HepG2 (cell line): Measurements from ENCODE around the gene GSAP. TPM values are rescaled to one million over a fixed set of nuclear protein-coding genes. Genes with fewer than 3 reads are reported as not detected.

Experiments used
- ATAC-seq: fragments of 200-7000 bp; cut with Tn5 transposase; 3 replicates; pipeline ENCODE4 v1.9.1; 2020; ENCODE audit warnings: mild to moderate bottlenecking, moderate library complexity
- BruUV-seq: library from RNA; stranded (reverse); fragments of 400-500 nt; replicated peaks from 2 replicates; lab custom pipeline; 2021; lab: Mats Ljungman, UMichigan
- CTCF ChIA-PET: fragments of 300-600 bp; formaldehyde crosslinking; extraction: SDS; loops from one replicate; lab custom pipeline; 2021; ENCODE audit warnings: low total read pairs, inconsistent platforms, low intra/inter-chr PET ratio; lab: Yijun Ruan, JAX
- POLR2A ChIA-PET: fragments of 350-600 bp; sonication (Branson Sonifier 250); formaldehyde crosslinking; loops from one replicate; lab custom pipeline; 2020; ENCODE audit warnings: antibody characterized with exemption, inconsistent platforms; lab: Yijun Ruan, JAX
- DNase-seq: peaks from one replicate; pipeline ENCODE4 v3.0.0-alpha.2; 2015; ENCODE audit warnings: low spot score
- FAIRE-seq: peaks from 3 replicates; lab custom pipeline; 2011; peaks lifted over from hg19 to GRCh38; lab: Jason Lieb, UNC
- H2AFZ ChIP-seq: one replicate; pipeline ENCODE4 v1.6.1; 2011; ENCODE audit warnings: low read length, inconsistent platforms
- H3K27ac ChIP-seq: fragments of 300-600 bp; 3 replicates; pipeline ENCODE4 v1.8.0; 2011; ENCODE audit warnings: mixed run types, mild to moderate bottlenecking, mixed read lengths, low read length, inconsistent platforms; ENCODE audit not compliant: insufficient read depth; ENCODE audit errors: extremely low read length
- H3K27me3 ChIP-seq, 2 experiments: fragments of 200-600 bp in 1 of 2; 2 replicates in 1 of 2; 3 replicates in 1 of 2; pipeline versions ENCODE4 v1.6.0 to v1.8.0; 2011; ENCODE audit warnings: low read length in 2 of 2, mild to moderate bottlenecking in 2 of 2, moderate library complexity in 2 of 2, inconsistent platforms in 1 of 2; ENCODE audit not compliant: insufficient read depth in 2 of 2, control insufficient read depth in 1 of 2
- H3K36me3 ChIP-seq, 2 experiments: fragments of 200-600 bp in 1 of 2; replicated peaks in 1 of 2; 2 replicates in 1 of 2; 3 replicates in 1 of 2; pipeline versions ENCODE4 v1.5.1 to v1.8.0; 2011; ENCODE audit warnings: low read length in 2 of 2, inconsistent platforms in 1 of 2; ENCODE audit not compliant: insufficient read depth in 2 of 2, control insufficient read depth in 1 of 2
- H3K4me1 ChIP-seq: 2 replicates; pipeline ENCODE4 v1.5.1; 2012; ENCODE audit warnings: low read length, inconsistent platforms; ENCODE audit not compliant: insufficient read depth
- H3K4me2 ChIP-seq: 2 replicates; pipeline ENCODE4 v1.6.0; 2011; ENCODE audit warnings: low read depth, low read length, inconsistent platforms
- H3K4me3 ChIP-seq, 3 experiments: fragments of 200-600 bp in 1 of 3; sonication (generic), shearing (Covaris generic) in 1 of 3; replicated peaks in 1 of 3; 2 replicates each; pipeline ENCODE4 v1.5.1; 2011 to 2016; ENCODE audit warnings: low read length in 3 of 3, inconsistent platforms in 2 of 3, low read depth in 2 of 3, mild to moderate bottlenecking in 2 of 3, control low read depth in 1 of 3, mixed read lengths in 1 of 3; ENCODE audit not compliant: insufficient read depth in 1 of 3
- H3K79me2 ChIP-seq: one replicate; pipeline ENCODE4 v1.6.1; 2011; ENCODE audit warnings: low read length, inconsistent platforms; ENCODE audit not compliant: insufficient read depth
- H3K9ac ChIP-seq: 2 replicates; pipeline ENCODE4 v1.6.0; 2011; ENCODE audit warnings: mild to moderate bottlenecking, low read depth, low read length, inconsistent platforms; ENCODE audit not compliant: insufficient read depth
- H3K9me3 ChIP-seq: 2 replicates; pipeline ENCODE4 v1.5.1; 2012; ENCODE audit warnings: mild to moderate bottlenecking, low read length
- H4K20me1 ChIP-seq: 2 replicates; pipeline ENCODE4 v1.6.0; 2011; ENCODE audit warnings: inconsistent platforms, mild to moderate bottlenecking, low read length, moderate library complexity; ENCODE audit not compliant: insufficient read depth
- AGO2 ChIP-seq: fragments of 200-400 bp; formaldehyde crosslinking; optimal IDR thresholded peaks from 2 replicates; pipeline ENCODE3; 2017; ENCODE audit warnings: mild to moderate bottlenecking, low read depth, low read length, moderate library complexity
- FOSL2 ChIP-seq: sonication (generic); formaldehyde crosslinking; IDR thresholded peaks from 2 replicates; pipeline ENCODE4 v1.4.0; 2020; ENCODE audit warnings: missing genetic modification reagents
- HNRNPK ChIP-seq: fragments of 200-400 bp; formaldehyde crosslinking; IDR thresholded peaks from 2 replicates; pipeline ENCODE4 v1.6.1; 2018; ENCODE audit warnings: low read length, low read depth, moderate library complexity, mild to moderate bottlenecking; ENCODE audit not compliant: poor library complexity, severe bottlenecking
- ZBTB21 ChIP-seq: sonication (generic); formaldehyde crosslinking; IDR thresholded peaks from 2 replicates; pipeline ENCODE4 v1.4.0; 2020; ENCODE audit warnings: missing genetic modification reagents
- ZMYM4 ChIP-seq: sonication (generic); formaldehyde crosslinking; IDR thresholded peaks from 2 replicates; pipeline ENCODE4 v1.8.1; 2023; ENCODE audit warnings: mild to moderate bottlenecking, missing genetic modification reagents
- ZNF10 ChIP-seq: sonication (generic); formaldehyde crosslinking; IDR thresholded peaks from 2 replicates; pipeline ENCODE4 v1.4.0; 2020; ENCODE audit warnings: mild to moderate bottlenecking, low read depth, missing genetic modification reagents, borderline replicate concordance
- ZNF775 ChIP-seq: sonication (generic); formaldehyde crosslinking; IDR thresholded peaks from 2 replicates; pipeline ENCODE4 v1.4.0; 2020; ENCODE audit warnings: missing genetic modification reagents, mild to moderate bottlenecking, moderate library complexity, borderline replicate concordance
- WGBS: methylation state at CpG from one replicate; pipeline ENCODE4 v1.1.6; 2017; ENCODE audit warnings: low lambda C conversion rate; 5-methylcytosine and 5-hydroxymethylcytosine counted together
- in situ Hi-C: cut with HindIII; loops from 2 replicates; pipeline ENCODE4 v1.10.0; 2017; ENCODE audit warnings: low pct_unique_long_range_greater_than_20kb; ENCODE audit not compliant: extremely low pct_ligation_motif_present
- intact Hi-C: fragments of 100-400 bp; cut with micrococcal nuclease; formaldehyde crosslinking; loops from one replicate; pipeline ENCODE4 v1.10.0; 2022; ENCODE audit not compliant: unreplicated experiment
- polyA plus RNA-seq, 8 experiments: library from polyadenylated mRNA; depleted of rRNA in 3 of 8; stranded (reverse) in 7 of 8; unstranded in 1 of 8; fragments of >200 nt; fragmentation: Illumina TruSeq in 4 of 8; extraction: Trizol in 4 of 8; gene quantifications; 2 replicates each; pipeline versions ENCODE4 v1.2.1 to v1.2.3, GENCODE V29; 2011 to 2016; ENCODE audit warnings: low read depth in 4 of 8, missing spikeins in 1 of 8, mixed read lengths in 1 of 8; ENCODE audit not compliant: insufficient read depth in 1 of 8
- total RNA-seq, 5 experiments: library from RNA; depleted of rRNA; stranded (reverse); fragments of >200 nt; fragmentation: Illumina TruSeq; extraction: Trizol; gene quantifications; 2 replicates each; pipeline ENCODE4 v1.2.3, GENCODE V29; 2016; ENCODE audit warnings: low read depth in 1 of 5
- TF ChIP-seq, protein P1 (sequence below): sonication (generic); formaldehyde crosslinking; conservative IDR thresholded peaks from 2 replicates; pipeline ENCODE4 v1.4.0; 2020; ENCODE audit warnings: missing genetic modification reagents
- TF ChIP-seq, protein P2 (sequence below): IDR thresholded peaks from 2 replicates; pipeline ENCODE4 v1.4.0; 2020; ENCODE audit warnings: mild to moderate bottlenecking, missing genetic modification reagents
- TF ChIP-seq, protein P3 (sequence below): sonication (generic); formaldehyde crosslinking; IDR thresholded peaks from 2 replicates; pipeline ENCODE4 v1.4.0; 2020; ENCODE audit warnings: missing genetic modification reagents

Gene GSAP
- total and polyA plus RNA-seq, 2 of the 13 experiments (the other 11 are each of a cell fraction or from before 2014, with no cell fraction given), result 34.6 to 40.6 TPM

DNA sequence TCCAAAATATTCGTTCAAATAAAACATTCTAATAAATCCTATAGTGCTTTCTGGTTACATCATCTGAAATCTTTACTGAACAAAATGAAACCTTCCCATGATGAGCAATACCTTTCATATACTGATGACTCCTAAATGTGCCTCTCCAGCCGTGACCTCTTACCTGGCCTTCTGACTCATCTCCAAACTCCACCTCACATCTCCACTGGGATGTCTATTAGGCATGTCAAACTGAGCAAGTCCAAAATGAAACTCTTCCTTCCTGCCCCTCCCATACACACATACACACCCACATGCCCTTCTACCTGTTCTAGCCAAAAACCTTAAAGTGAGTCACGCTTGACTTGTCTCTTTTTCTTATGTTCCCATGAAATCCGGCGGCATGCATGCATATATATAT lies 22.9 kb downstream of the GSAP start:
- Histone ChIP-seq H3K9me3 (no peaks in the 10 kb centered on the region), H3K9ac (no peak overlapping the region), H2AFZ (no peak overlapping the region), H3K4me3 (no peak overlapping the region), H3K4me2 (no peak overlapping the region), H3K79me2 (peaks cover 8% of the 10 kb centered on the region), H3K27me3 (no peaks in the 10 kb centered on the region), H3K4me1 (peaks cover 68% of the 10 kb centered on the region), H3K27ac (no peak overlapping the region), H4K20me1 (no peaks in the 10 kb centered on the region), H3K36me3 (peaks cover 3 to 24% of the 10 kb centered on the region in 2 experiments)
- CTCF ChIA-PET, result no interaction called here
- POLR2A ChIA-PET, result no interaction called here
- intact Hi-C loops (no loop called here), in situ Hi-C loops (no loop called here)
- BruUV-seq, result no TSS peak
- no peak for FAIRE-seq
- no peak for DNase-seq
- ATAC-seq, result no peak; the same call in 2 of the 3 replicates
- no peak for TF ChIP-seq HNRNPK
- TF ChIP-seq, protein P1, sequence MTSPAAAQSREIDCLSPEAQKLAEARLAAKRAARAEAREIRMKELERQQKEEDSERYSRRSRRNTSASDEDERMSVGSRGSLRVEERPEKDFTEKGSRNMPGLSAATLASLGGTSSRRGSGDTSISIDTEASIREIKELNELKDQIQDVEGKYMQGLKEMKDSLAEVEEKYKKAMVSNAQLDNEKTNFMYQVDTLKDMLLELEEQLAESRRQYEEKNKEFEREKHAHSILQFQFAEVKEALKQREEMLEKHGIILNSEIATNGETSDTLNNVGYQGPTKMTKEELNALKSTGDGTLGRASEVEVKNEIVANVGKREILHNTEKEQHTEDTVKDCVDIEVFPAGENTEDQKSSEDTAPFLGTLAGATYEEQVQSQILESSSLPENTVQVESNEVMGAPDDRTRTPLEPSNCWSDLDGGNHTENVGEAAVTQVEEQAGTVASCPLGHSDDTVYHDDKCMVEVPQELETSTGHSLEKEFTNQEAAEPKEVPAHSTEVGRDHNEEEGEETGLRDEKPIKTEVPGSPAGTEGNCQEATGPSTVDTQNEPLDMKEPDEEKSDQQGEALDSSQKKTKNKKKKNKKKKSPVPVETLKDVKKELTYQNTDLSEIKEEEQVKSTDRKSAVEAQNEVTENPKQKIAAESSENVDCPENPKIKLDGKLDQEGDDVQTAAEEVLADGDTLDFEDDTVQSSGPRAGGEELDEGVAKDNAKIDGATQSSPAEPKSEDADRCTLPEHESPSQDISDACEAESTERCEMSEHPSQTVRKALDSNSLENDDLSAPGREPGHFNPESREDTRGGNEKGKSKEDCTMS (CRISPR knock-in tag), result no peak
- TF ChIP-seq ZNF775 (CRISPR knock-in tag), result no peak
- peak; percentile 46; the same call in 1 of the 2 replicates for TF ChIP-seq ZBTB21 (CRISPR knock-in tag)
- peak; percentile 70 for TF ChIP-seq FOSL2 (CRISPR knock-in tag)
- TF ChIP-seq, all 625 proteins: peak for 2
- WGBS, result 95% methylated on average over 5 of the region's 5 CpGs

DNA sequence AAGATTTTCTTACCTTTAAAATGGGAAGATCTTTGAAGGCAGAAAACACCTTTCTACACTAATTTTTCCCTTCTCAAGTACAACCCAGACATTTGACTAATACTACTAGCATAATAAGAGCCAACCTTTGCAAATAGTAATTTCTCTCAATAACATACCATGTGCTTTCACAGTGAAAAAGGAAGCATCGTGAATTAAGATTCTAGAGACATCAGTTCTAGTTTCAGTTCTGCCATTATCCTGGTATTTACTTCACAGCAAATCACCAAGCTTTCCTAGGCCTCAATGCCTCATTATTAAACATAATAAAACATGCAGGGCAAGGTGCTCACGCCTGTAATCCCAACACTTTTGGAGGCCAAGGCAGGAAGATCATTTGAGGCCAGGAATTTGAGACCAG lies 24.9 kb downstream of the GSAP start:
- Histone ChIP-seq H3K9ac (no peak overlapping the region), H3K27me3 (no peaks in the 10 kb centered on the region), H3K27ac (no peak overlapping the region), H4K20me1 (no peaks in the 10 kb centered on the region), H2AFZ (no peak overlapping the region), H3K4me3 (no peak overlapping the region), H3K36me3 (peaks cover 3 to 31% of the 10 kb centered on the region in 2 experiments), H3K4me1 (peaks cover 67% of the 10 kb centered on the region), H3K9me3 (no peaks in the 10 kb centered on the region), H3K79me2 (peaks cover 8% of the 10 kb centered on the region), H3K4me2 (no peak overlapping the region)
- ATAC-seq, result no peak
- 98% methylated on average over 2 of the region's 2 CpGs for WGBS
- ChIA-PET CTCF (no interaction called here), POLR2A (interaction anchor here (0.6 kb wide), 1 partner anchor 48 kb away, joined by 4 read pairs; no protein-coding TSS in a partner anchor)
- intact Hi-C loops, result no loop called here
- no peak for DNase-seq
- no peak for FAIRE-seq
- in situ Hi-C loops, result no loop called here
- no TSS peak for BruUV-seq
- TF ChIP-seq ZMYM4 (CRISPR knock-in tag) (no peak), AGO2 (no peak), ZNF10 (CRISPR knock-in tag) (no peak)
- TF ChIP-seq, protein P2, sequence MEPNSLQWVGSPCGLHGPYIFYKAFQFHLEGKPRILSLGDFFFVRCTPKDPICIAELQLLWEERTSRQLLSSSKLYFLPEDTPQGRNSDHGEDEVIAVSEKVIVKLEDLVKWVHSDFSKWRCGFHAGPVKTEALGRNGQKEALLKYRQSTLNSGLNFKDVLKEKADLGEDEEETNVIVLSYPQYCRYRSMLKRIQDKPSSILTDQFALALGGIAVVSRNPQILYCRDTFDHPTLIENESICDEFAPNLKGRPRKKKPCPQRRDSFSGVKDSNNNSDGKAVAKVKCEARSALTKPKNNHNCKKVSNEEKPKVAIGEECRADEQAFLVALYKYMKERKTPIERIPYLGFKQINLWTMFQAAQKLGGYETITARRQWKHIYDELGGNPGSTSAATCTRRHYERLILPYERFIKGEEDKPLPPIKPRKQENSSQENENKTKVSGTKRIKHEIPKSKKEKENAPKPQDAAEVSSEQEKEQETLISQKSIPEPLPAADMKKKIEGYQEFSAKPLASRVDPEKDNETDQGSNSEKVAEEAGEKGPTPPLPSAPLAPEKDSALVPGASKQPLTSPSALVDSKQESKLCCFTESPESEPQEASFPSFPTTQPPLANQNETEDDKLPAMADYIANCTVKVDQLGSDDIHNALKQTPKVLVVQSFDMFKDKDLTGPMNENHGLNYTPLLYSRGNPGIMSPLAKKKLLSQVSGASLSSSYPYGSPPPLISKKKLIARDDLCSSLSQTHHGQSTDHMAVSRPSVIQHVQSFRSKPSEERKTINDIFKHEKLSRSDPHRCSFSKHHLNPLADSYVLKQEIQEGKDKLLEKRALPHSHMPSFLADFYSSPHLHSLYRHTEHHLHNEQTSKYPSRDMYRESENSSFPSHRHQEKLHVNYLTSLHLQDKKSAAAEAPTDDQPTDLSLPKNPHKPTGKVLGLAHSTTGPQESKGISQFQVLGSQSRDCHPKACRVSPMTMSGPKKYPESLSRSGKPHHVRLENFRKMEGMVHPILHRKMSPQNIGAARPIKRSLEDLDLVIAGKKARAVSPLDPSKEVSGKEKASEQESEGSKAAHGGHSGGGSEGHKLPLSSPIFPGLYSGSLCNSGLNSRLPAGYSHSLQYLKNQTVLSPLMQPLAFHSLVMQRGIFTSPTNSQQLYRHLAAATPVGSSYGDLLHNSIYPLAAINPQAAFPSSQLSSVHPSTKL (CRISPR knock-in tag), result no peak
- TF ChIP-seq, protein P3, sequence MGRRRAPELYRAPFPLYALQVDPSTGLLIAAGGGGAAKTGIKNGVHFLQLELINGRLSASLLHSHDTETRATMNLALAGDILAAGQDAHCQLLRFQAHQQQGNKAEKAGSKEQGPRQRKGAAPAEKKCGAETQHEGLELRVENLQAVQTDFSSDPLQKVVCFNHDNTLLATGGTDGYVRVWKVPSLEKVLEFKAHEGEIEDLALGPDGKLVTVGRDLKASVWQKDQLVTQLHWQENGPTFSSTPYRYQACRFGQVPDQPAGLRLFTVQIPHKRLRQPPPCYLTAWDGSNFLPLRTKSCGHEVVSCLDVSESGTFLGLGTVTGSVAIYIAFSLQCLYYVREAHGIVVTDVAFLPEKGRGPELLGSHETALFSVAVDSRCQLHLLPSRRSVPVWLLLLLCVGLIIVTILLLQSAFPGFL (CRISPR knock-in tag), result no peak
